Motor neuron (in vitro differentiated cells): Measurements from ENCODE around the gene VPS13D. TPM values are rescaled to one million over a fixed set of nuclear protein-coding genes. Genes with fewer than 3 reads are reported as not detected.
A peak's percentile ranks its signal among the peaks of the same experiment; 100 is the strongest.

Experiments used
- ATAC-seq, 8 experiments: fragments of 200-7000 bp; cut with Tn5 transposase; replicated peaks in 6 of 8; 2 replicates each; pipeline ENCODE4 v1.8.0; 2021; ENCODE audit warnings: mild to moderate bottlenecking in 8 of 8, moderate library complexity in 8 of 8
- H3K27ac ChIP-seq, 2 donors: fragments of 250-450 bp; sonication (Bioruptor Pico); 2 replicates each; pipeline ENCODE4 v1.9.0; 2021; ENCODE audit warnings: antibody characterized with exemption in 2 of 2, mild to moderate bottlenecking in 2 of 2, moderate library complexity in 1 of 2
- H3K4me1 ChIP-seq, 2 donors: fragments of 250-450 bp; sonication (Bioruptor Pico); replicated peaks in 1 of 2; 2 replicates each; pipeline ENCODE4 v1.6.1; 2021; ENCODE audit warnings: antibody characterized with exemption in 2 of 2, mild to moderate bottlenecking in 2 of 2, moderate library complexity in 1 of 2
- H3K4me3 ChIP-seq, 5 donors: fragments of 250-450 bp; sonication (Bioruptor Pico); 2 replicates each; pipeline ENCODE4 v1.9.0; 2021; ENCODE audit warnings: antibody characterized with exemption in 5 of 5, mild to moderate bottlenecking in 5 of 5, moderate library complexity in 4 of 5
- WGBS, 10 experiments: fragments of 450-650 bp; shearing (Covaris generic); methylation state at CpG; one replicate each; pipeline ENCODE4 v1.0.0; 2022; 5-methylcytosine and 5-hydroxymethylcytosine counted together
- in situ Hi-C, 9 experiments: fragments of 400-800 bp; cut with MboI; loops; one replicate each; pipeline ENCODE4 v1.15.0; 2021; ENCODE audit warnings: low sequenced_read_pairs in 9 of 9, low pct_unique_long_range_greater_than_20kb in 2 of 9; ENCODE audit not compliant: unreplicated experiment in 9 of 9
- total RNA-seq, 8 experiments: library from RNA; unstranded; fragments of 300-600 nt; gene quantifications; 2 replicates each; pipeline versions ENCODE4 v1.2.3 to v1.2.4, GENCODE V29; 2022

VPS13D gene
- total RNA-seq, 8 experiments from 2014 or later = 18.7 to 130 (median 34.7) TPM

DNA sequence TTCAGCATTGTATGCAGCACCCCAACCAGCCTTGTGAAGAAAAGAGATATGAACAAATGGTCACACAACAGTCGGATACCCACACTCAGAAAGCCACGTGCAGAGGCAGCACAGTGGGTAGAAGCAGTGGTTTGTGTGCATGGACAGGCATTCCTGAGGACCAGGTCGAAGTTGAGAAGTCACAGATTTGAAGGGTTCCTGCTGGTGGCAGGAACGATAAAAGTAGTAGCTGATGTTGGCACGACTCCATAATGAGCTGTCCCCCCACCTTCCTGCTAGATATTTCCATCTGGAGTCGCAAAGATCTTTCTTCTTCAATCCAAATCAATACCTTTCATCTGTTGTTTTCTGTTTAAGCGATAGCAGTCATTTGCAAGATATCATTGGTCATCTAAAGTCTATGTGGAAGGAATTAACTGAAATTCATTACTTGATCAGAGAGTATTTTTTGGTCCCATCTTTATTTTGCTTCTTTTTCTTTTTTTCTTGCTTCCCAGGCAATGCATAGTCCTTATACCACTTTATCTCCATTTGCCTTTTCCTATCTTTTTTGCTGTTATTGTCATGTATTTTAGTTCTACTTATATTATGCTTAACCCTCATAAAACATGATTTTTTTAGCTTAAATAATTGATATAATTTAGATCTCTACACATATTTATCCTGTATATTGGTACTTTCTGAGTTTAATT lies 211.7 kb downstream of the VPS13D start:
- Histone ChIP-seq H3K4me3 (no peak overlapping the region), H3K27ac (no peak overlapping the region), H3K4me1 (peaks cover 0 to 2% of the 10 kb centered on the region in 2 donors)
- in situ Hi-C loops = no loop called here
- ATAC-seq = no peak
- 68 to 100% (median 85%) methylated on average over 1 to 7 of the region's 7 CpGs for WGBS, 10 experiments

DNA sequence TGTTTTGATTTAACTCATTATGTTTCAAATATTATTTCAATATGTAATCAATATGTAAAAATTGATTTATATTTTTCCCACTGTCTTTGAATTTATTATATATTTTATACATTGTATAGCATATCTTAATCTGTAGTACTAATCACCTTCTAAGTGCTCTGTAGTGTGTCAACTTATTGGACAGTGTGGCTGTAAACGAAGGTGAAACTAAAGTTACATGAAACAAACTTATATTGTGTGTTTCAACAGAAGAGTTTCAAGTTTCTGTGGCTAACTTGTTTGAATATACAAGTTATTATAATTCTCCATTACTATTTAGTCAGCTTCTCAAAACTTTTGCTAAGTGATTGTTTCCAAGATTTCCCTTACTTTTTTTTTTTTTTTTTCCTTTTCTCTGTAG lies 212.4 kb downstream of the VPS13D start:
- WGBS, 10 experiments = 69 to 100% (median 92%) methylated on average over 1 of the region's 1 CpG; no CpG with 5 or more reads in 3 of the 10 experiments
- H3K4me3 ChIP-seq = no peak overlapping the region
- no peak overlapping the region for H3K27ac ChIP-seq
- in situ Hi-C loops = no loop called here
- ATAC-seq = no peak
- H3K4me1 ChIP-seq = peaks cover 2 to 3% of the 10 kb centered on the region in 2 donors

DNA sequence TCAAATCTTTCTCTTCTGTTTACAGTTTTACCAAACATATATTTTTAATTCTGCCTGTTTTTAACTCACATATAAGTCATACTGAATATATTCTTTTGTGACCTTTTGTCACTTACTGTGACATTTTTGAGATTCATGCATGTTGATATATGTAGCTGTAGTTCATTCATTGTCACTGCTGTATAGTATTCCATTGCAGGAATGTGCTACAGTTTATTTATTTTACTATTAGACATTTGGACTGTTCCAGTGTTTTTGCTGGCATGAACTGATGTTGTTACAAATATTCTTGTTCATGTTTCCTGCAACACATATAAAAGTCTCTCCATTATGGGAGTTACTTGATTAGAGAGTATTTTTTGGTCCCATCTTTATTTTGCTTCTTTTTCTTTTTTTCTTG lies 213.3 kb downstream of the VPS13D start:
- in situ Hi-C loops = no loop called here
- Histone ChIP-seq H3K27ac (no peak overlapping the region), H3K4me1 (peaks cover 11 to 12% of the 10 kb centered on the region in 2 donors), H3K4me3 (no peak overlapping the region)
- no peak for ATAC-seq

DNA sequence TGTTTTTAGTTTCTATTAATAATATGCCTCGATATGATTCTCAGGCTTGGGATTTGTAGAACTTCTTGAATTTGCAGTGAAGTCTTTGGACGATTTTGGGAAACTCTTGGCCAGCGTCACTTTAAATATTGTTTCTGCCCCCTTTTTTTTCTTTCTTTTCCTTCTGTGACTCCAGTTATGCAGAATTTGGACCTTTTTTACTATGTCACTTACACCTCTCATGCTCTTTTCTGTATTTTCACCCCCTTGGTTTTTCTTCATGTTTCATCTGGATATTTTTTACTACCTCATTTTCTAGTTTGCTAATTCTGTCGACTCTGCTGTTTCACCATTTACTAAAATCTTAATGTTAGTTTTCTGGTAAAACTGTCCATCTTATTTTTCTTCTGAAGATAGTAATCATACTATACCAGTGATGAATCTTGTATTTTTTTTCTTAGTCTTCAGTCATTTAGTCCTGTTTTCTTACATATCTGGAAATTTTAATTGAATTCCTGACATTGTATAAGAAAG lies 214.6 kb downstream of the VPS13D start:
- WGBS, 10 experiments = 83 to 98% (median 94%) methylated on average over 3 to 4 of the region's 4 CpGs
- in situ Hi-C loops = no loop called here
- Histone ChIP-seq H3K27ac (no peak overlapping the region), H3K4me1 (peaks cover 21 to 24% of the 10 kb centered on the region in 2 donors), H3K4me3 (no peak overlapping the region)
- ATAC-seq = no peak

DNA sequence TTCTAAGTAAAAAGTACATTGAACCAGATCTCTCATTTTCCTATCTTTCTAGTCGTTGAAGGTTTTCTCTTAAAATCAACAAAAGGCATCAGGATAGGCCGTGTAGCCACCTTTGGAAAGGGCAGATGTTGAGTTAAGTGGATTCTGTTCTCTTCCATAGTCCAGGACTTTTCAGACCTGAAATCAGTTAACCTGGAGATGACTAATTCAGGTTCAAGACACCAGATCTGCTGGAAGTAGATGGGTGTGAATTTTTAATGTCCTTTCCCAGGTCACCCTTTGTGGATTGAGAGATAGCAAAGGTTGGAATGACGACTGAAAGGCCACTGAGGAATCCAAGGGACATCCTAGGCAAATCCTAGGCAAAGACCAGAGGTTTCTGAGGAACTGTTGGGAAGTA lies 215.4 kb downstream of the VPS13D start:
- in situ Hi-C loops = no loop called here
- H3K4me3 ChIP-seq = no peak overlapping the region
- no peak overlapping the region for H3K27ac ChIP-seq
- peaks cover 22 to 26% of the 10 kb centered on the region in 2 donors for H3K4me1 ChIP-seq
- no peak for ATAC-seq
- WGBS, 10 experiments = 81 to 100% (median 97%) methylated on average over 1 to 3 of the region's 3 CpGs; no CpG with 5 or more reads in 1 of the 10 experiments

DNA sequence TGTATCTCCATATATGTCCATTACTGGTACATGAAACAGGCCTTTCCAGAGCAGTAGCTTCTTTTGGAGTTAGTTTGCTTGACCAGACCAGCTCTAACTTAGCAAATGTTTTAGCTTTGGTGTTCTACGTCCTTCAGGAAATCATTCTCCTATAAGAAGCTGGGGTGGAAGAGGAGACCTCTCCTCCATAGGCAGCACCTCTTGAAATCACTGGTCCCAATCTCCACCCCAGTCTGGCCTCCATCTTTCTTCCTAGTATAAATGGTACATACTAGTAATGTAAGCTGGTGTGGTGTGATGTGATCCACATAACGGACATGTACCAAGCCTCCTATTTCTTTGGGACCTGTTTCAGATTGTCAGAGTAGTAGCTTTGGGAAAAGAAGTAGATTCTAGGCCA lies 216.8 kb downstream of the VPS13D start:
- WGBS, 10 experiments = 86 to 100% (median 100%) methylated on average over 1 to 2 of the region's 2 CpGs; no CpG with 5 or more reads in 3 of the 10 experiments
- ATAC-seq = no peak
- Histone ChIP-seq H3K4me1 (peaks cover 26 to 27% of the 10 kb centered on the region in 2 donors), H3K4me3 (no peak overlapping the region), H3K27ac (no peak overlapping the region)
- in situ Hi-C loops = no loop called here

DNA sequence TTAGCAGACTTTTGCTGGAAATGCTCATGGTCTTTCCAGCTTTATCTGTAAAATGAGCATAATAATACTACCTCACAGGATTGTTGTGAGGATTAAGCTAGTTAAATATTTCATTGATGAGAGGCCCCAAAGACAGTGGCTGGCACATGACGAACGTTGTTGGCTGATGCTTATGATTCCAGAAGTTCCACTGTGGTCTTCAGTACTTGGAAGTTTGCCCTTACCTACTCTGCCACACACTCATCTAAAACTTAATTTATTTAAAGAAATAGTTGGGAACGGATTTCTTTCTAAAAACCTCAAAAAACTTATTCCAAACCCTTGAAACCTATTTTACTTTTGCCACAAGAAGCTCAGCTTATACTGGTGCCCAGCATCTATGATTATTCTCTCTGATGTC lies 217.5 kb downstream of the VPS13D start:
- peak in 1 of 8 experiments; percentile 12 for ATAC-seq
- 18 to 95% (median 74%) methylated on average over 1 to 3 of the region's 3 CpGs; no CpG with 5 or more reads in 2 of the 10 experiments for WGBS, 10 experiments
- Histone ChIP-seq H3K4me3 (no peak overlapping the region), H3K27ac (no peak overlapping the region), H3K4me1 (peaks cover 26 to 27% of the 10 kb centered on the region in 2 donors)
- in situ Hi-C loops = no loop called here

DNA sequence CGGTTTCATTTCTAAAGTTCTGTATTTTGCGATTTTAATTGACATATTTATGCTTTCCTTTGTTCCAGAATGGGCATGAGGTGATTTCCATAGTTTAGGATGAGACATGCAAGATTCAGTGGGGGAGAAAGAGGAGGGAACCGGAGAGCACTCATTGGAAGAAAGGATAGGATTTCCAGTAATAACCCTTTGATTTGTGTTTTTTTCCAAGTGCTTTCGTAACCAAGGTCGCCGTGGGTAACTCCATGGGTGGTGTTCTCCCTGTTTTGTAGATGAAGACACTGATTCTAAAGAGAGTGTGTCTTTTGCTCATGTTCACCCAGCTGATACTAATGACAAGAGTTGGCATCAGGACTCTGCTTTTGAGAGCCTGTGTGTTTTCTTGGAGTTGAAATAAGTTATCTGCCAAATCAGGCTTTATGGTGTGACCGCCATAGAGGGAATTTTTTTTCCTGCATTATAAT lies 218.1 kb downstream of the VPS13D start:
- Histone ChIP-seq H3K4me3 (no peak overlapping the region), H3K27ac (peak overlapping the region in 1 of 2 donors; percentile 18), H3K4me1 (peaks cover 26 to 27% of the 10 kb centered on the region in 2 donors)
- ATAC-seq = peak; percentile 31 to 86 (median 68)
- in situ Hi-C loops = no loop called here
- WGBS, 10 experiments = 0 to 67% (median 34%) methylated on average over 1 to 7 of the region's 7 CpGs

DNA sequence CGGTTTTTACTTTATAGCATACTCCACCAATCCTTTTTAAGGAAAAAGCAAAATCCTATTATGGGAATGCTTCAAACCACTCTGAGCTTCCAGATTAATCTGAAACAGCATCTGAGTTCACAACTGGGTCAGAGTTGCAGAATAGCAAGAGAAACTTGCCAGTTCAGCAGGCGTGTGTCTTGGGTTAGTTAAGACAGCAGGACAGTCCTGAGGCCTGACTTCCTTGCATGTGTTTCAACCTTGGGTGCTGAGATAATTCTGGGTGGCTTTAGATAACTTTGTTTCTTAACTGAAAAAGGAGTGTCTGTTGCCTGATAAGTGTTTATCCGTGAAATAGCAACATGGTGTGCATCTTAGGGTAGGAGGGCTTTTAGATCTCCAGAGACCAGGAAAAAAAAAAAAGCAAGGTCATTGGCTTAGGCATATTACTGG lies 218.9 kb downstream of the VPS13D start:
- H3K4me1 ChIP-seq = peaks cover 29 to 34% of the 10 kb centered on the region in 2 donors

DNA sequence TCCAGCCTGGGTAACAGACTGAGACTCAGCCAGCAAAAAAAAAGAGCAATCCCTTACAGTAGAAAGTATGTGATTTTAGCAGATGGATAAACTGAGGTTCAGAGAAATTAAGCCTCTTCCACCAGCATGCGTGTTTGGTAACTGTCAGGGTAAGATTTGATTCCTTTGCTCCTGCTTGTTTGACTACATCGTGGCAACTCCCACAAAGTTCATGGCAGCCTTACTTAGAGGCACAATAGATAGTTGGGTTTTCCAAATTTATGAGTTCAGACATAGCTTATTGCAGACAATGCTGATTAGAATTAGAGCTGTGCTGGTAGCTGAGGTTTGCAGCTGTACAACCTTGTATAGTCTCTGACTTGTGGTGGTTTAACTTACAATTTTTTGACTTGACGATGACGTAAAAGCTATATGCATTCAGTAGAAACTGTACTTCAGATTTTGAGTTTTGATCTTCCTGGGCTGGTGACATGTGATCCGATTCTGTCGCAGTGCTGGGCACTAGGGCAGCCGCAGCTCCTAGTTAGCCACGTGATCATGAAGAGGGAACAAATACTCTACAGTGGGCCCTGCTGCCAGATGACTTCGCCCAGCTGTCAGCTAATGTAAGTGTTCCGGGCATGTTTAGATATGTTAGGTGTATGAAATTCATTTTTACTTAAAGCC lies 220.4 kb downstream of the VPS13D start:
- 68 to 99% (median 94%) methylated on average over 4 to 10 of the region's 10 CpGs; no CpG with 5 or more reads in 2 of the 10 experiments for WGBS, 10 experiments
- in situ Hi-C loops = no loop called here
- no peak for ATAC-seq
- Histone ChIP-seq H3K27ac (no peak overlapping the region), H3K4me3 (no peak overlapping the region), H3K4me1 (peaks cover 38 to 46% of the 10 kb centered on the region in 2 donors)

More for the DNA sequence above, 218.9 kb downstream of the VPS13D start:
- H3K4me3 ChIP-seq = no peak overlapping the region
- peak in 3 of 8 experiments; percentile 36 to 56 (median 54) for ATAC-seq
- WGBS, 10 experiments = 0 to 100% (median 67%) methylated on average over 1 to 3 of the region's 3 CpGs; no CpG with 5 or more reads in 1 of the 10 experiments
- H3K27ac ChIP-seq = peak overlapping the region; percentile 18 to 43
- in situ Hi-C loops = no loop called here

DNA sequence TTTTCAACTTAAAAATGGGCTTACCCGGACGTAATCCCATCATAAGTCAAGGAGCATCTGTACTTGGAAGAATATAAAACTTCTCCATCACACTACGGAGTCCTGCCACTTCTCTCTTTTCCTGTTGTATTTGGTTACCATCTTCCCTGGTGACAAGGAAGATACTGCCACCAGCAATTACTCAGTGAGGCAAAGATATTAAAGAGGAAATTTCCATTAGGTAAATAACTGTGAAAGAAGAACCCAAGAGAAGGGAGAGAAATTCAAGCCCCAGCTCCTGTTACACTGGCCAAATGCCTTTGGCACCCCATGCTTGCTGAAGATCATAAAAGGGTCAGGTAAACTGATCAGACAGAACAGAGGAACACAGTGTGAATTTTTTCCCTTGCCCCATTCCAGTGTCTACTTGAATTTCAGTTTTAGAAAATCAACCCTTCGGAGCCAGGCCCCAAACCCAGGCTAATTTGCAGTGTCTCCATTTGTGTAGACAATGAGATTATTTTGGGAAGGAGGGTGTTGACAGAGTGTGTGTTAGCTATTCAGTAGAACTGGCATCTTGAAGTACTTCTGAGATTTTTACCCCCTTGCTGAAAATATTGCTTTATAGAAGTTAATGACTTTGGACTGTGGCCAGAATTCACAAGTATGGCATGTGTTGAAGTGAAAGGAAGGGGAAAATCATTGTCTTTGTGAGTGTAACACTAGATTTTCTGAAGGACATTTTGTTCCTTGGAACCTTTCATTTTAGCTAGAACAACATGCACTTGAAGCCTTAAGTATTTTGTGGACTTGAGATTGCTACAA lies 221.1 kb downstream of the VPS13D start:
- Histone ChIP-seq H3K4me1 (peaks cover 38 to 46% of the 10 kb centered on the region in 2 donors), H3K4me3 (no peak overlapping the region), H3K27ac (no peak overlapping the region)
- no peak for ATAC-seq
- in situ Hi-C loops = no loop called here
- 40 to 100% (median 94%) methylated on average over 1 to 4 of the region's 4 CpGs for WGBS, 10 experiments

DNA sequence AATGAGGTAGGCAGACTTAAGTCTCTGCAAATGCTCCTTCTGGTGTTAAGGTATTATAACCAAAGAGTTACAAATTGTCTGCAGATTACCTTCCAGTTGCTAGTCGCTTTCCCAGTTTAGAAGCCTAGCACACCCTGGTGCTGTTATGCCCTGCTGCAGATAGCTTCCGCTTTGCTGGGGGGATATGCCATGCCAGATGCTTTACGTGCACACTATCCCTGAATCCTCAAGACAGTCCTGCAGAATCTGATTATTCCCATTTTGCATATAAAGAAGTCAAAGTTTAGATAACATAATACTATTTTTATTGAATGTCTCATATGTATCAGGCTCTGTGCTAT lies 221.7 kb downstream of the VPS13D start:
- Histone ChIP-seq H3K4me1 (peaks cover 38 to 46% of the 10 kb centered on the region in 2 donors), H3K4me3 (no peak overlapping the region), H3K27ac (no peak overlapping the region)
- in situ Hi-C loops = no loop called here
- 83 to 100% (median 100%) methylated on average over 1 to 3 of the region's 3 CpGs for WGBS, 10 experiments
- no peak for ATAC-seq

DNA sequence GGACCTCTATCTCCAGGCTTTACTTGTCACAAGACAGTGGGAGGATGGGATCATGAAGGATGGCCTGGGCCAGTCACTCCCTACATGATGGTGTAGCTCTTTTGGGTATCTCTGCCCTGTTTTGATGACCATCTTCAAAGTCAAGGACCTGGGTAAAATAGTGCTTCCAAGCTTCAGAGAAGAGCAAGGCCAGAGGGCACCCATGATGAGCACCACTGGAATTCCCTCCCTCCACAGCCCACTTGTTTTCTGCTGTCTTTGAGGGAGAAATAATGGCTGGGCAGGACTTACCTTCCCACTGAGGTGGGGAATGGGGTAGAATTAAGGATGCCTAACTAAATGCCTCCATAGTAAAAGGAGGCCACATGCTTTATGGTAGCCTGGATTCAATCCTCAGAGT lies 222.4 kb downstream of the VPS13D start:
- H3K27ac ChIP-seq = no peak overlapping the region
- in situ Hi-C loops = no loop called here
- peaks cover 35 to 46% of the 10 kb centered on the region in 2 donors for H3K4me1 ChIP-seq
- H3K4me3 ChIP-seq = no peak overlapping the region
- ATAC-seq = no peak
